Hepatocyte (in vitro differentiated cells): ENCODE data around the gene DCAF7. TPM values are rescaled to one million over a fixed set of nuclear protein-coding genes. Genes with fewer than 3 reads are reported as not detected.

Source experiments
- DNase-seq: peaks from one replicate; pipeline ENCODE4 v3.0.0-alpha.2; 2016; ENCODE audit warnings: low spot score
- H2AFZ ChIP-seq: fragments of 200-600 bp; sonication (generic); 2 replicates; pipeline ENCODE4 v1.6.0; 2016; ENCODE audit warnings: antibody characterized with exemption, mild to moderate bottlenecking
- H3K27ac ChIP-seq: fragments of 200-600 bp; sonication (generic); 2 replicates; pipeline ENCODE4 v1.5.1; 2016; ENCODE audit warnings: mild to moderate bottlenecking
- H3K27me3 ChIP-seq: fragments of 200-600 bp; sonication (generic); 2 replicates; pipeline ENCODE4 v1.6.1; 2016
- H3K36me3 ChIP-seq: fragments of 200-600 bp; sonication (generic); replicated peaks from 2 replicates; pipeline ENCODE4 v1.5.1; 2016; ENCODE audit warnings: low read depth; ENCODE audit not compliant: insufficient read depth
- H3K4me1 ChIP-seq: fragments of 200-600 bp; sonication (generic); 2 replicates; pipeline ENCODE4 v1.5.1; 2016; ENCODE audit warnings: mild to moderate bottlenecking, moderate library complexity; ENCODE audit not compliant: insufficient read depth
- H3K4me2 ChIP-seq: fragments of 200-600 bp; sonication (generic); 2 replicates; pipeline ENCODE4 v1.6.0; 2016
- H3K4me3 ChIP-seq: fragments of 200-600 bp; sonication (generic); 2 replicates; pipeline ENCODE4 v1.5.1; 2016; ENCODE audit warnings: mild to moderate bottlenecking
- H3K79me2 ChIP-seq: fragments of 200-600 bp; sonication (generic); 2 replicates; pipeline ENCODE4 v1.6.0; 2017; ENCODE audit warnings: mild to moderate bottlenecking
- H3K9me2 ChIP-seq: fragments of 200-600 bp; sonication (generic); replicated peaks from 2 replicates; pipeline ENCODE4 v1.6.0; 2017; ENCODE audit warnings: mild to moderate bottlenecking; ENCODE audit not compliant: insufficient read depth
- H3K9me3 ChIP-seq: fragments of 200-600 bp; sonication (generic); 2 replicates; pipeline ENCODE4 v1.5.1; 2016; ENCODE audit warnings: low read depth, mild to moderate bottlenecking
- H4K20me1 ChIP-seq: fragments of 200-600 bp; sonication (generic); 2 replicates; pipeline ENCODE4 v1.6.0; 2016; ENCODE audit warnings: mild to moderate bottlenecking; ENCODE audit not compliant: insufficient read depth, poor library complexity, severe bottlenecking
- CTCF ChIP-seq: fragments of 200-600 bp; sonication (generic); IDR thresholded peaks from 2 replicates; pipeline ENCODE4 v1.5.1; 2016; ENCODE audit warnings: antibody characterized with exemption, mild to moderate bottlenecking; ENCODE audit not compliant: poor library complexity
- EZH2 ChIP-seq: fragments of 200-600 bp; sonication (generic); IDR thresholded peaks from 2 replicates; pipeline ENCODE4 v1.6.1; 2016; ENCODE audit warnings: antibody characterized with exemption, mild to moderate bottlenecking, borderline replicate concordance
- EZH2phosphoT487 ChIP-seq: fragments of 200-600 bp; sonication (generic); IDR thresholded peaks from one replicate; pipeline ENCODE4 v1.6.1; 2018; ENCODE audit warnings: antibody characterized with exemption, mild to moderate bottlenecking, low read depth, moderate library complexity; ENCODE audit not compliant: unreplicated experiment, severe bottlenecking
- WGBS: methylation state at CpG from one replicate; pipeline ENCODE4 v1.1.6; 2016; ENCODE audit warnings: low lambda C conversion rate; ENCODE audit errors: missing lambda C conversion rate; 5-methylcytosine and 5-hydroxymethylcytosine counted together
- polyA plus RNA-seq: library from polyadenylated mRNA; unstranded; fragments of >200 nt; fragmentation: Nextera tagmentation; extraction: Ambion mirVana; gene quantifications from 2 replicates; pipeline ENCODE4 v1.2.1, GENCODE V29; 2016
- total RNA-seq: library from RNA; depleted of rRNA; stranded (reverse); fragments of >200 nt; gene quantifications from 2 replicates; pipeline ENCODE4 v1.2.3, GENCODE V29; 2014

The DCAF7 gene
- total and polyA plus RNA-seq, 2 experiments from 2014 or later: 53.0 to 56.5 TPM

- Histone ChIP-seq H2AFZ (no peak overlapping the region), H3K4me3 (no peak overlapping the region), H3K9me3 (no peaks in the 10 kb centered on the region), H3K36me3 (no peaks in the 10 kb centered on the region), H4K20me1 (peaks cover 40% of the 10 kb centered on the region), H3K4me2 (peak overlapping the region; percentile 42), H3K27ac (no peak overlapping the region), H3K27me3 (no peaks in the 10 kb centered on the region), H3K9me2 (no peaks in the 10 kb centered on the region), H3K79me2 (peaks cover 81% of the 10 kb centered on the region), H3K4me1 (peaks cover 12% of the 10 kb centered on the region)
- WGBS: 72% methylated on average over 4 of the region's 4 CpGs
- no peak for DNase-seq
- TF ChIP-seq CTCF (no peak), EZH2 (no peak), EZH2phosphoT487 (no peak)
These were observed 76.4 kb downstream of the DCAF7 start for GRCh38 chr17:63626551-63627180.

- no peak overlapping the region for H3K4me3 ChIP-seq
- no peak overlapping the region for H3K27ac ChIP-seq
- no peaks in the 10 kb centered on the region for H3K36me3 ChIP-seq
- H3K9me2 ChIP-seq: no peaks in the 10 kb centered on the region
- peaks cover 4% of the 10 kb centered on the region for H3K4me1 ChIP-seq
- WGBS: 100% methylated on average over 1 of the region's 1 CpG
- TF ChIP-seq CTCF (no peak), EZH2 (no peak), EZH2phosphoT487 (no peak)
- no peak overlapping the region for H2AFZ ChIP-seq
- peaks cover 70% of the 10 kb centered on the region for H3K79me2 ChIP-seq
- H3K4me2 ChIP-seq: no peak overlapping the region
- DNase-seq: no peak
- H3K9me3 ChIP-seq: no peaks in the 10 kb centered on the region
- H3K27me3 ChIP-seq: no peaks in the 10 kb centered on the region
- H4K20me1 ChIP-seq: peaks cover 27% of the 10 kb centered on the region
These were observed 79.3 kb downstream of the DCAF7 start for GRCh38 chr17:63629627-63630026.

- 88% methylated on average over 3 of the region's 3 CpGs for WGBS
- Histone ChIP-seq H2AFZ (no peak overlapping the region), H3K4me3 (no peak overlapping the region), H3K36me3 (no peaks in the 10 kb centered on the region), H3K27me3 (no peaks in the 10 kb centered on the region), H3K4me1 (peaks cover 4% of the 10 kb centered on the region), H3K4me2 (no peak overlapping the region), H3K9me3 (no peaks in the 10 kb centered on the region), H3K9me2 (no peaks in the 10 kb centered on the region), H3K79me2 (peaks cover 56% of the 10 kb centered on the region), H4K20me1 (peaks cover 14% of the 10 kb centered on the region), H3K27ac (no peak overlapping the region)
- TF ChIP-seq CTCF (no peak), EZH2 (no peak), EZH2phosphoT487 (no peak)
- no peak for DNase-seq
These were observed 80.8 kb downstream of the DCAF7 start for GRCh38 chr17:63631062-63631461.
